Spleen (tissue), 11 donors: ENCODE results near the gene YKT6. TPM values are rescaled to one million over a fixed set of nuclear protein-coding genes. Genes with fewer than 3 reads are reported as not detected.

Experiments
- DNase-seq: peaks from one replicate; pipeline ENCODE4 v3.0.0-alpha.2; 2020
- H3K27ac ChIP-seq, 8 donors: fragments of 200-600 bp; sonication (generic) in 7 of 8; 1 replicate in 4 of 8; 2 replicates in 4 of 8; pipeline versions ENCODE4 v1.5.0 to v1.8.0; 2016 to 2021; ENCODE audit warnings: inconsistent platforms in 4 of 8, mild to moderate bottlenecking in 4 of 8, moderate library complexity in 1 of 8
- H3K27me3 ChIP-seq, 7 donors: fragments of 200-600 bp; sonication (generic) in 6 of 7; replicated peaks in 1 of 7; 1 replicate in 4 of 7; 2 replicates in 3 of 7; pipeline versions ENCODE4 v1.5.0 to v1.8.0; 2016 to 2021; ENCODE audit warnings: inconsistent platforms in 3 of 7, mild to moderate bottlenecking in 1 of 7
- H3K36me3 ChIP-seq, 6 donors: fragments of 200-600 bp; sonication (generic) in 5 of 6; 1 replicate in 4 of 6; 2 replicates in 2 of 6; pipeline versions ENCODE4 v1.5.0 to v1.8.0; 2016 to 2021; ENCODE audit warnings: inconsistent platforms in 2 of 6
- H3K4me1 ChIP-seq, 6 donors: fragments of 200-600 bp; sonication (generic) in 5 of 6; 1 replicate in 3 of 6; 2 replicates in 3 of 6; pipeline versions ENCODE4 v1.5.0 to v1.8.0; 2016 to 2021; ENCODE audit warnings: inconsistent platforms in 3 of 6
- H3K4me3 ChIP-seq, 8 donors: fragments of 200-600 bp; sonication (generic) in 7 of 8; 1 replicate in 4 of 8; 2 replicates in 4 of 8; pipeline versions ENCODE4 v1.5.0 to v1.8.0; 2016 to 2021; ENCODE audit warnings: inconsistent platforms in 4 of 8, mild to moderate bottlenecking in 4 of 8, moderate library complexity in 2 of 8
- H3K9me3 ChIP-seq, 8 donors: fragments of 200-600 bp; sonication (generic) in 7 of 8; 1 replicate in 4 of 8; 2 replicates in 4 of 8; pipeline versions ENCODE4 v1.5.0 to v1.8.0; 2016 to 2021; ENCODE audit warnings: inconsistent platforms in 4 of 8
- CTCF ChIP-seq, 11 experiments: fragments of 200-600 bp in 7 of 11; fragments of 450-650 bp in 4 of 11; sonication (generic) in 4 of 11; IDR thresholded peaks in 8 of 11; conservative IDR thresholded peaks in 3 of 11; 1 replicate in 7 of 11; 2 replicates in 4 of 11; pipeline versions ENCODE4 v1.4.0 to v1.8.0; 2016 to 2021; ENCODE audit warnings: antibody characterized with exemption in 11 of 11, inconsistent platforms in 4 of 11, mild to moderate bottlenecking in 1 of 11
- POLR2A ChIP-seq, 3 donors: fragments of 450-650 bp; IDR thresholded peaks; one replicate each; pipeline ENCODE4 v1.5.1; 2017; ENCODE audit warnings: antibody characterized with exemption in 3 of 3, mild to moderate bottlenecking in 1 of 3
- POLR2AphosphoS5 ChIP-seq, 3 donors: sonication (generic); formaldehyde crosslinking; IDR thresholded peaks; one replicate each; pipeline ENCODE4 v1.5.1; 2017; ENCODE audit warnings: antibody characterized with exemption in 3 of 3
- WGBS, 5 donors: extraction: QIAGEN DNeasy Blood & Tissue Kit in 3 of 5; methylation state at CpG; one replicate each; pipeline versions ENCODE4 v1.1.5 to v1.1.7; 2013 to 2018; 5-methylcytosine and 5-hydroxymethylcytosine counted together
- intact Hi-C: fragments of 100-400 bp; cut with DNase I; formaldehyde crosslinking; loops from one replicate; pipeline ENCODE4 v1.15.0; 2023; ENCODE audit warnings: low total_unique reads
- polyA plus RNA-seq, 3 donors: library from polyadenylated mRNA; stranded (reverse); fragments of 200-250 nt; gene quantifications; one replicate each; pipeline ENCODE4 v1.2.1, GENCODE V29; 2013
- total RNA-seq, 7 donors: library from RNA; depleted of rRNA in 3 of 7; stranded (reverse); fragments of >200 nt in 3 of 7; fragmentation: NEBNext Ultra II Directional in 4 of 7; extraction: Animal tissue kit (Norgen Biotek cat#: 25700) in 4 of 7; gene quantifications; one replicate each; pipeline versions ENCODE4 v1.1.0 to v1.2.1, GENCODE V29; 2016 to 2021
- donor health status: healthy with polysubstance abuse.
- donor health status: DM: no; HTN: no; CAD: no; lungs with moderate emphysema.
- donor health status: DM: no; HTN: no; CAD: no.
- donor health status: Bipolar disorder and iron deficiency.
- donor health status: healthy.
- donor health status: DM: no; HTN: no; CAD: no.
- donor health status: DM: yes; HTN: yes; CAD: no.

Gene YKT6
- total and polyA plus RNA-seq, 10 donors, result 26.9 to 66.4 (median 55.4) TPM

GRCh38 chr7:44228571-44229350, 28.0 kb downstream of the YKT6 start:
- intact Hi-C loops, result no loop called here

GRCh38 chr7:44229546-44230105, 28.8 kb downstream of the YKT6 start:
- H3K4me1 ChIP-seq, result no peaks in the 10 kb centered on the region
- peaks cover 0 to 20% (median 13%) of the 10 kb centered on the region in 7 donors for H3K27me3 ChIP-seq
- WGBS, 5 donors, result 71 to 89% (median 84%) methylated on average over 5 to 11 of the region's 11 CpGs
- no peaks in the 10 kb centered on the region for H3K36me3 ChIP-seq
- TF ChIP-seq CTCF (IDR thresholded peaks at IDR 0.05 in 8 of 11, conservative IDR thresholded peaks at IDR 0.05 in 3 of 11) (no peak), POLR2A (IDR thresholded peaks at IDR 0.05) (no peak), POLR2AphosphoS5 (IDR thresholded peaks at IDR 0.05) (no peak)
- H3K27ac ChIP-seq, result no peak overlapping the region
- no peaks in the 10 kb centered on the region for H3K9me3 ChIP-seq
- intact Hi-C loops, result loop anchor here (10.0 kb wide), 1 partner anchor 335 kb away; no protein-coding TSS in a partner anchor
- no peak overlapping the region for H3K4me3 ChIP-seq
- no peak for DNase-seq

More at GRCh38 chr7:44228571-44229350, 28.0 kb downstream of the YKT6 start:
- no peak overlapping the region for H3K4me3 ChIP-seq
- H3K27me3 ChIP-seq, result peaks cover 0 to 21% (median 13%) of the 10 kb centered on the region in 7 donors
- no peaks in the 10 kb centered on the region for H3K9me3 ChIP-seq
- no peak overlapping the region for H3K27ac ChIP-seq
- DNase-seq, result no peak
- no peaks in the 10 kb centered on the region for H3K36me3 ChIP-seq
- no peaks in the 10 kb centered on the region for H3K4me1 ChIP-seq
- TF ChIP-seq POLR2AphosphoS5 (IDR thresholded peaks at IDR 0.05) (no peak), POLR2A (IDR thresholded peaks at IDR 0.05) (no peak), CTCF (IDR thresholded peaks at IDR 0.05 in 8 of 11, conservative IDR thresholded peaks at IDR 0.05 in 3 of 11) (no peak)
- WGBS, 5 donors, result 83 to 90% (median 85%) methylated on average over 23 to 29 of the region's 29 CpGs

- Histone ChIP-seq H3K4me3 (no peak overlapping the region), H3K36me3 (no peaks in the 10 kb centered on the region), H3K27ac (no peak overlapping the region), H3K4me1 (no peaks in the 10 kb centered on the region), H3K9me3 (no peaks in the 10 kb centered on the region), H3K27me3 (peaks cover 0 to 13% (median 11%) of the 10 kb centered on the region in 7 donors)
- no peak for DNase-seq
- TF ChIP-seq CTCF (IDR thresholded peaks at IDR 0.05 in 8 of 11, conservative IDR thresholded peaks at IDR 0.05 in 3 of 11) (no peak), POLR2A (IDR thresholded peaks at IDR 0.05) (no peak), POLR2AphosphoS5 (IDR thresholded peaks at IDR 0.05) (no peak)
- intact Hi-C loops, result loop anchor here (10.0 kb wide), 1 partner anchor 335 kb away; no protein-coding TSS in a partner anchor
- 91 to 100% (median 92%) methylated on average over 1 to 7 of the region's 7 CpGs for WGBS, 5 donors
Observed at GRCh38 chr7:44230286-44230685, 29.5 kb downstream of the YKT6 start.

- TF ChIP-seq CTCF (IDR thresholded peaks at IDR 0.05 in 8 of 11, conservative IDR thresholded peaks at IDR 0.05 in 3 of 11) (no peak), POLR2AphosphoS5 (IDR thresholded peaks at IDR 0.05) (no peak), POLR2A (IDR thresholded peaks at IDR 0.05) (no peak)
- whole genome bisulfite sequencing, 5 donors, result 76 to 93% (median 90%) methylated on average over 4 to 12 of the region's 12 CpGs
- H3K27ac ChIP-seq, result no peak overlapping the region
- no peak for DNase-seq
- no peaks in the 10 kb centered on the region for H3K36me3 ChIP-seq
- H3K4me3 ChIP-seq, result no peak overlapping the region
- H3K27me3 ChIP-seq, result peaks cover 0 to 5% (median 4%) of the 10 kb centered on the region in 7 donors
- intact Hi-C loops, result loop anchor here (10.0 kb wide), 1 partner anchor 334 kb away; no protein-coding TSS in a partner anchor
- H3K9me3 ChIP-seq, result no peaks in the 10 kb centered on the region
- H3K4me1 ChIP-seq, result no peaks in the 10 kb centered on the region
Observed at GRCh38 chr7:44231088-44231487, 30.3 kb downstream of the YKT6 start.
